Measurements from ENCODE around the gene RC3H2.
A peak's percentile ranks its signal among the peaks of the same experiment; 100 is the strongest.

RC3H2 gene

GRCh38 chr9:122904823-122905710 is at the start of gene RC3H2:
RC3H2 (minus strand) TSS chr9:122905359; CDS start chr9:122897509, 7,850 bp downstream.
- DNase-seq (ENCODE audit: low read depth), result peak; percentile 93

- DNase-seq (ENCODE audit: low read depth), result no peak
Measured at GRCh38 chr9:122954253-122954691, 49.1 kb upstream of the RC3H2 start.

- DNase-seq (ENCODE audit: low read depth), result no peak
Measured at GRCh38 chr9:122951056-122951455, 45.9 kb upstream of the RC3H2 start.

GRCh38 chr9:122950263-122950662 is 45.1 kb upstream of the RC3H2 start:
- no peak for DNase-seq (ENCODE audit: low read depth)

GRCh38 chr9:122949696-122950095 is 44.5 kb upstream of the RC3H2 start:
- no peak for DNase-seq (ENCODE audit: low read depth)

- no peak for DNase-seq (ENCODE audit: low read depth)
Measured at GRCh38 chr9:122948313-122948712, 43.2 kb upstream of the RC3H2 start.

- no peak for DNase-seq (ENCODE audit: low read depth)
Measured at GRCh38 chr9:122946461-122947005, 41.4 kb upstream of the RC3H2 start.

- no peak for DNase-seq (ENCODE audit: low read depth)
Measured at GRCh38 chr9:122944960-122945888, 40.1 kb upstream of the RC3H2 start.

GRCh38 chr9:122941582-122942234 is 36.5 kb upstream of the RC3H2 start:
- DNase-seq (ENCODE audit: low read depth), result no peak

- peak; percentile 99 for DNase-seq (ENCODE audit: low read depth)
Measured at GRCh38 chr9:122940749-122941581, 35.8 kb upstream of the RC3H2 start, which contains the start of gene RABGAP1. RABGAP1 (plus strand) TSS chr9:122941020; CDS start chr9:122957060, 16,040 bp downstream.

GRCh38 chr9:122940454-122940748 is 35.2 kb upstream of the RC3H2 start:
- no peak for DNase-seq (ENCODE audit: low read depth)

- no peak for DNase-seq (ENCODE audit: low read depth)
Measured at GRCh38 chr9:122939601-122940000, 34.4 kb upstream of the RC3H2 start.

- DNase-seq (ENCODE audit: low read depth), result no peak
Measured at GRCh38 chr9:122936883-122937282, 31.7 kb upstream of the RC3H2 start.

- no peak for DNase-seq (ENCODE audit: low read depth)
Measured at GRCh38 chr9:122936464-122936863, 31.3 kb upstream of the RC3H2 start.

GRCh38 chr9:122931226-122932121 is 26.3 kb upstream of the RC3H2 start, which contains the start of gene ZBTB26:
ZBTB26 (minus strand) TSS chr9:122931512; CDS start chr9:122919934, 11,578 bp downstream.
- DNase-seq (ENCODE audit: low read depth), result peak; percentile 87

GRCh38 chr9:122930541-122931225 is 25.5 kb upstream of the RC3H2 start:
- no peak for DNase-seq (ENCODE audit: low read depth)

- no peak for DNase-seq (ENCODE audit: low read depth)
Measured at GRCh38 chr9:122929796-122930354, 24.7 kb upstream of the RC3H2 start.

GRCh38 chr9:122923947-122924346 is 18.8 kb upstream of the RC3H2 start:
- DNase-seq (ENCODE audit: low read depth), result no peak

GRCh38 chr9:122922713-122923112 is 17.6 kb upstream of the RC3H2 start:
- no peak for DNase-seq (ENCODE audit: low read depth)

Data from stimulated activated CD8-positive, alpha-beta memory T cell treated with anti-CD3 and anti-CD28 coated beads, Interleukin-4, amount 100 ng/mL, for 24 hours (primary cell).